ENCODE results near the gene ERCC6L2.
A peak's percentile ranks its signal among the peaks of the same experiment; 100 is the strongest.

GRCh38 chr9:95907794-95908193 is 32.3 kb downstream of the ERCC6L2 start:
- peak; percentile 44 for TF ChIP-seq CTCF (IDR thresholded peaks at IDR 0.05)
- no peak for TF ChIP-seq ZFX (IDR thresholded peaks at IDR 0.05; ENCODE audit: borderline replicate concordance)

Data from 22Rv1 (cell line).